GM19328 (cell line): ENCODE results near the gene RANBP1.
"Not testable (repeated sequence)": the region's sequence is repeated elsewhere in the genome, so short reads cannot be mapped to it uniquely, and the experiment has no call there.

Experiments
- ATAC-seq: cut with Tn5 transposase; IDR thresholded peaks from one replicate; pipeline ENCODE4 v1.9.1; 2021; ENCODE audit warnings: mild to moderate bottlenecking, moderate library complexity; ENCODE audit not compliant: unreplicated experiment

Gene RANBP1

GRCh38 chr22:20115691-20116375 is at the start of gene RANBP1:
Gene RANBP1 (plus strand): TSS chr22:20116104. CDS start chr22:20116185, 81 bp downstream.
- ATAC-seq: no peak

- no peak for ATAC-seq
Measured at GRCh38 chr22:20066617-20067383, 49.1 kb upstream of the RANBP1 start.

GRCh38 chr22:20067384-20067682 is 48.6 kb upstream of the RANBP1 start:
- ATAC-seq: not testable (repeated sequence)

- no peak for ATAC-seq
Measured at GRCh38 chr22:20068640-20069039, 47.3 kb upstream of the RANBP1 start.

- ATAC-seq: no peak
Measured at GRCh38 chr22:20069331-20070042, 46.4 kb upstream of the RANBP1 start.

- ATAC-seq: no peak
Measured at GRCh38 chr22:20071524-20071972, 44.4 kb upstream of the RANBP1 start.

- no peak for ATAC-seq
Measured at GRCh38 chr22:20076627-20077172, 39.2 kb upstream of the RANBP1 start.

- ATAC-seq: peak; percentile 75
Measured at GRCh38 chr22:20079745-20080444, 36.0 kb upstream of the RANBP1 start, which contains the start of gene DGCR8. Gene DGCR8 (plus strand): TSS chr22:20080241. CDS start chr22:20085964, 5,723 bp downstream.

- ATAC-seq: peak; percentile 66
Measured at GRCh38 chr22:20080445-20080775, 35.5 kb upstream of the RANBP1 start.

GRCh38 chr22:20080776-20081654 is 34.9 kb upstream of the RANBP1 start:
- ATAC-seq: no peak

GRCh38 chr22:20083157-20083890 is 32.6 kb upstream of the RANBP1 start:
- no peak for ATAC-seq

- no peak for ATAC-seq
Measured at GRCh38 chr22:20083891-20084546, 31.9 kb upstream of the RANBP1 start.

GRCh38 chr22:20084547-20085413 is 31.1 kb upstream of the RANBP1 start:
- ATAC-seq: no peak

GRCh38 chr22:20085651-20086050 is 30.3 kb upstream of the RANBP1 start:
- no peak for ATAC-seq

GRCh38 chr22:20086101-20086599 is 29.8 kb upstream of the RANBP1 start:
- no peak for ATAC-seq

- no peak for ATAC-seq
Measured at GRCh38 chr22:20086763-20087162, 29.1 kb upstream of the RANBP1 start.
